OCI-LY3 (cell line): ENCODE data around the gene MGAT3.

Source experiments
- H2AFZ ChIP-seq: fragments of 200-600, 300-600 bp; shearing (Covaris generic); 2 replicates; pipeline ENCODE4 v1.6.0; 2014; ENCODE audit warnings: antibody characterized with exemption, low read depth, low read length
- H3K27ac ChIP-seq: fragments of 200-600, 300-600 bp; sonication (generic); 2 replicates; pipeline ENCODE4 v1.5.1; 2014; ENCODE audit warnings: mild to moderate bottlenecking, low read length, moderate library complexity, mixed read lengths
- H3K27me3 ChIP-seq: fragments of 200-600, 300-600 bp; sonication (generic); 2 replicates; pipeline ENCODE4 v1.6.1; 2014; ENCODE audit warnings: low read depth, low read length, mixed read lengths
- H3K36me3 ChIP-seq: fragments of 200-600, 300-600 bp; sonication (generic); replicated peaks from 2 replicates; pipeline ENCODE3; 2014; ENCODE audit warnings: low read depth, low read length, mixed read lengths
- H3K4me1 ChIP-seq: fragments of 300-600, 200-600 bp; sonication (generic); 2 replicates; pipeline ENCODE4 v1.6.1; 2014; ENCODE audit warnings: low read length, mixed read lengths
- H3K4me2 ChIP-seq: fragments of 200-600, 300-600 bp; sonication (generic); 2 replicates; pipeline ENCODE4 v1.6.1; 2014; ENCODE audit warnings: low read length, mixed read lengths
- H3K4me3 ChIP-seq: fragments of 300-600, 200-600 bp; sonication (generic); 2 replicates; pipeline ENCODE4 v1.5.1; 2014; ENCODE audit warnings: antibody characterized with exemption, mild to moderate bottlenecking, low read length, moderate library complexity
- H3K79me2 ChIP-seq: fragments of 300-600, 200-600 bp; shearing (Covaris generic); 2 replicates; pipeline ENCODE4 v1.6.1; 2014; ENCODE audit warnings: mild to moderate bottlenecking, low read length, mixed read lengths
- H3K9ac ChIP-seq: fragments of 300-600, 200-600 bp; shearing (Covaris generic); 2 replicates; pipeline ENCODE4 v1.6.0; 2014; ENCODE audit warnings: mild to moderate bottlenecking, low read length, moderate library complexity
- H3K9me3 ChIP-seq: fragments of 200-600, 300-600 bp; shearing (Covaris generic); 2 replicates; pipeline ENCODE4 v1.6.1; 2014; ENCODE audit warnings: low read length, mixed read lengths; ENCODE audit not compliant: insufficient read depth
- H4K20me1 ChIP-seq: fragments of 200-600, 300-600 bp; sonication (generic); 2 replicates; pipeline ENCODE4 v1.6.1; 2016; ENCODE audit warnings: low read length, mixed read lengths; ENCODE audit not compliant: insufficient read depth
- EZH2phosphoT487 ChIP-seq: fragments of 200-600 bp; shearing (Covaris generic); IDR thresholded peaks from 2 replicates; pipeline ENCODE4 v1.6.1; 2018; ENCODE audit warnings: antibody characterized with exemption, mixed run types, low read depth
- TF ChIP-seq, protein P1 (sequence below): fragments of 200-600, 300-600 bp; sonication (generic); IDR thresholded peaks from 2 replicates; pipeline ENCODE4 v1.5.1; 2014; ENCODE audit warnings: antibody characterized with exemption, low read length, low read depth

The MGAT3 gene

DNA sequence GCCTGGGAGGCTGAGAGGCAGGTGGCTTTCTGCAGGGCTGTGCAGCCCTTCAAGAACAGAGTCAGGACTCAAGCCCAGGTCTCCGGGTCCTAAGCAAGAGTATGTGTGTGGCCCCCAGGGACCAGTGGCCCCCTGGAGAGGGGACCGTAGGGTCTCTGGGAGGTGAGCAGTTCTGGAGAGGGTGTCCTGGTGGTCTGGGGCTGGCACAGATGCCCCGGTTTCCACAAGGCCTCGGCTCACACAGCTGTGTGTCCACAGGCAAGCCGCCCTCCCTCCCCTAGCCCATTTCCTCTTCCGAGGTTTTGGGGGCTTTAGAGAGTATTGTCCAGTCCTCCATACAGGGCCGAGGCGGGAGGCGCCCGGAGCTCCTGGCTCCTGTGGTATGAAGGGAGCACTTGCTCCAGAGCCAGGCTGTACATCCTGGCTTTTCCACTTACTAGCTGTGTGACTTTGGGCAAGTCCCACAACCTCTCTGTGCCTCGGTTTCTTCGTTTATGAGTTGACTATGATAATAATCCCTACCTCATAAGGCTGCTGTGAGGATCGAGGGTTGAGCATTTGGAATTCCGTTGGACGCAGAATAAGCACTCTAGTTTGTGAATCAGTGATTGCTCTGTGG, 79.1 kb downstream of the MGAT3 start:
- no peaks in the 10 kb centered on the region for H3K9me3 ChIP-seq
- no peak overlapping the region for H3K4me2 ChIP-seq
- no peaks in the 10 kb centered on the region for H3K27me3 ChIP-seq
- H3K9ac ChIP-seq: no peak overlapping the region
- no peak overlapping the region for H3K4me3 ChIP-seq
- peaks cover 16% of the 10 kb centered on the region for H3K79me2 ChIP-seq
- H3K36me3 ChIP-seq: peaks cover 6% of the 10 kb centered on the region
- no peak overlapping the region for H3K27ac ChIP-seq
- no peak overlapping the region for H2AFZ ChIP-seq
- TF ChIP-seq, protein P1, sequence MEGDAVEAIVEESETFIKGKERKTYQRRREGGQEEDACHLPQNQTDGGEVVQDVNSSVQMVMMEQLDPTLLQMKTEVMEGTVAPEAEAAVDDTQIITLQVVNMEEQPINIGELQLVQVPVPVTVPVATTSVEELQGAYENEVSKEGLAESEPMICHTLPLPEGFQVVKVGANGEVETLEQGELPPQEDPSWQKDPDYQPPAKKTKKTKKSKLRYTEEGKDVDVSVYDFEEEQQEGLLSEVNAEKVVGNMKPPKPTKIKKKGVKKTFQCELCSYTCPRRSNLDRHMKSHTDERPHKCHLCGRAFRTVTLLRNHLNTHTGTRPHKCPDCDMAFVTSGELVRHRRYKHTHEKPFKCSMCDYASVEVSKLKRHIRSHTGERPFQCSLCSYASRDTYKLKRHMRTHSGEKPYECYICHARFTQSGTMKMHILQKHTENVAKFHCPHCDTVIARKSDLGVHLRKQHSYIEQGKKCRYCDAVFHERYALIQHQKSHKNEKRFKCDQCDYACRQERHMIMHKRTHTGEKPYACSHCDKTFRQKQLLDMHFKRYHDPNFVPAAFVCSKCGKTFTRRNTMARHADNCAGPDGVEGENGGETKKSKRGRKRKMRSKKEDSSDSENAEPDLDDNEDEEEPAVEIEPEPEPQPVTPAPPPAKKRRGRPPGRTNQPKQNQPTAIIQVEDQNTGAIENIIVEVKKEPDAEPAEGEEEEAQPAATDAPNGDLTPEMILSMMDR: no peak
- TF ChIP-seq EZH2phosphoT487: no peak
- peaks cover 28% of the 10 kb centered on the region for H3K4me1 ChIP-seq
- no peaks in the 10 kb centered on the region for H4K20me1 ChIP-seq

DNA sequence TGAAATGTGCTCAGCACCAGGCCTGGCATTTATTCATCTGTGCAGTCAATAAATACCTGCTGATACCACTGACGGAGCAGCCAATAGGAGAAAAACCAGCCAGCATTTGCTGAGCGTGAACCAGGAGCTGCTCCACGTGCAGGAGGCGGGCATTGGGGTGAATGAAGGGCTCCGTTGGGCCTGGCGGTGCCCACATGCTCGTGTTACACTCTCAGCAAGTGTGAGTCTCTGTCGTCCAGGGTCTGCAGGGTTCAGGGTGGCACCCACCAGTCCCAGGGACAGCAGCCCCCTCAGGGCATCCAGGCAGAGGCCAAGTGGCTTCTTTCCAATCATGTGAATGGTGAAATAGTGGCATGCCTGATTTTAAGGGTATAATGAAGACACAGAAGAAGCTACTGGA, 79.9 kb downstream of the MGAT3 start:
- H3K27me3 ChIP-seq: no peaks in the 10 kb centered on the region
- H4K20me1 ChIP-seq: no peaks in the 10 kb centered on the region
- no peaks in the 10 kb centered on the region for H3K9me3 ChIP-seq
- H2AFZ ChIP-seq: no peak overlapping the region
- no peak overlapping the region for H3K4me2 ChIP-seq
- H3K27ac ChIP-seq: no peak overlapping the region
- no peak overlapping the region for H3K9ac ChIP-seq
- no peaks in the 10 kb centered on the region for H3K36me3 ChIP-seq
- peaks cover 21% of the 10 kb centered on the region for H3K4me1 ChIP-seq
- no peak for TF ChIP-seq EZH2phosphoT487
- TF ChIP-seq, protein P1: no peak
- peaks cover 8% of the 10 kb centered on the region for H3K79me2 ChIP-seq
- no peak overlapping the region for H3K4me3 ChIP-seq

DNA sequence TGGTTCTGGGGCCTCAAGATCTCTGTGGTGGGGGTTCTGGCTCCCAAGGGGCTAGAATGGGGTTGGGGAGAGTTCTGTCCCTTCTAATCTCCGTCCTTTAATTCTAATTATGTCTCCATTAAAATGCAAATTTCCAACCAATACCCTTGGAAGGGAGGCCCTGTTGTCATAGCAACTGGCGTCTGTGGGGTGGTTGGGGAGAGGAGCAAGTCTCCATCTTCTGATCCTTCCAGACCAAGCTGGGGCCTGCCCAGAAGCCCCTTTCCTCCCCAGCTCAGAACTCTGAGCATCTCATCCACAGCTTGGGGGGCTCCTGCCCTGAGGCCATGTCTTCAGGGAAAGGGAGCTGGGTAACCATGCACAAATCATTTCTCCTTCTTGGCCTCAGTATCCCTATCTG, 81.2 kb downstream of the MGAT3 start:
- TF ChIP-seq, protein P1: no peak
- no peak for TF ChIP-seq EZH2phosphoT487
- Histone ChIP-seq H3K79me2 (no peaks in the 10 kb centered on the region), H3K36me3 (no peaks in the 10 kb centered on the region), H3K27me3 (no peaks in the 10 kb centered on the region), H3K9me3 (no peaks in the 10 kb centered on the region), H3K4me3 (no peak overlapping the region), H3K4me1 (peaks cover 19% of the 10 kb centered on the region), H3K4me2 (no peak overlapping the region), H2AFZ (no peak overlapping the region), H3K9ac (no peak overlapping the region), H4K20me1 (no peaks in the 10 kb centered on the region), H3K27ac (no peak overlapping the region)
